Upper lobe of left lung (tissue), 4 donors: ENCODE measurements around the gene PPIP5K1.
"Not testable (repeated sequence)": the region's sequence is repeated elsewhere in the genome, so short reads cannot be mapped to it uniquely, and the experiment has no call there.

Source experiments
- CTCF ChIP-seq, 6 experiments: fragments of 450-650 bp in 4 of 6; fragments of 200-600 bp in 2 of 6; sonication (generic) in 2 of 6; IDR thresholded peaks; one replicate each; pipeline ENCODE4 v1.5.1; 2016 to 2019; ENCODE audit warnings: antibody characterized with exemption in 6 of 6
- POLR2A ChIP-seq, 4 donors: fragments of 450-650 bp; IDR thresholded peaks; one replicate each; pipeline ENCODE4 v1.5.1; 2016 to 2017; ENCODE audit warnings: antibody characterized with exemption in 4 of 4, mild to moderate bottlenecking in 2 of 4

- TF ChIP-seq CTCF, POLR2A (IDR thresholded peaks at IDR 0.05): not testable (repeated sequence)
Observed at GRCh38 chr15:43563793-43564192, 26.2 kb downstream of the PPIP5K1 start.
